DMS153 treated with DMSO at 0.1 percent for 48 hours (cell line): Measurements from ENCODE around the gene FIP1L1.
"Not testable (repeated sequence)": the region's sequence is repeated elsewhere in the genome, so short reads cannot be mapped to it uniquely, and the experiment has no call there.

Experiments used
- DNase-seq: peaks from one replicate; lab custom pipeline; 2025; ENCODE audit not compliant: unreplicated experiment; lab: John Stamatoyannopoulos, UW

The FIP1L1 gene

DNA sequence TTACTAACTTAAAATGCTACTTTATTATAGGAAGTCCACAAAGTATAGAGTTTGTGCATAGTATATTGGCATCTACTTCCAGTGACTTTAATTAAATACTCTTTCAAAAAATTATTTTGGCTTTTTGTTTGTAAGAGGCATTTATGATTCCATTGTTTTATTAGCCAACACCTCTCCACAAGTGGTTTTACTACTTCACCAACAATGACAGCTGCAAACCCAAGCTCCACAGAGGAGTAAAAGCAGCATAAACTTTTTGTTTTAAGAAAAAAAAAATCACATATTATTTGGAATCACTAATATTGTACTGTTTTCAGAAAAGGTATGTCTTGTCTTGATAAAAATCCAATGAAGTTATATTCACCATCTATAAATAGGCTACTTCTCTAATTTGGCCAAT, 88.5 kb downstream of the FIP1L1 start:
- DNase-seq = no peak

DNA sequence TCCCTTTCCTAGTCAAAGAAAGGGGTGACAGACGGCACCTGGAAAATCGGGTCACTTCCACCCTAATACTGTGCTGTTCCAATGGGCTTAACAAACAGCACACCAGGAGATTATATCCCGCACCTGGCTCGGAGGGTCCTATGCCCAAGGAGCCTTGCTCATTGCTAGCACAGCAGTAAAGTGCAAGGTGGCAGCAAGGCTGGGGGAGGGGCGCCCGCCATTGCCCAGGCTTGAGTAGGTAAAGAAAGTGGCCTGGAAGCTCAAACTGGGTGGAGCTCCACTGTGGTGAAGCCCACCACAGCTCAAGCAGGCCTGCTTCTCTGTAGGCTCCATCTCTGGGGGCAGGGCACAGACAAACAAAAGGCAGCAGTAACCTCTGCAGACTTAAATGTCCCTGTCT, 89.1 kb downstream of the FIP1L1 start:
- not testable (repeated sequence) for DNase-seq

GRCh38 chr4:53476232-53477037, 99.0 kb downstream of the FIP1L1 start:
- DNase-seq = no peak

DNA sequence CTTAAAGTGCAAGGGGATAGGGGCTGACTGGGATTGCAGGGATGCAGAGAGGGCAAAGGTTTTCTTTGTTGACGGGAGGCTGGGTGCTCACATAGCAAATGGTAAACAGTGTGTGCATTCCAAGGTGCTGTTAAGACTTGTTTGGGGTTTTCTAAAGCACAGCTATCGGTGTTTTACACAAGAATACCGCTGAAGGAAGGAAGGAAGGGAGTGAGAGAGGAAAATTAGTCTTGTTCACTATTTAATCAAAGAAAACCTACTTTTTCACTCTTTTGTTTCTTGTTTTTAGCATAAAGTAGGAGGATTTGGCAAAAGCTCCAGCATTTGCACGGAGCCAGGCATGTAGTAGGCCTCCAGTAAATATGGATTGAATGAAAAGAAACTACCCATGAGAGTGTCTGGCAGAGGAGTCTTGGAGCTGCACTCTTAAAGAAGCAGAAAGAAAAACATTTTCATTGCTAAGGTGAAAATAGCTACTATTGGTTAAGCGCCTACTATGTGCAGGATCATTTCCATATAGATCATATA, 99.7 kb downstream of the FIP1L1 start:
- no peak for DNase-seq

DNA sequence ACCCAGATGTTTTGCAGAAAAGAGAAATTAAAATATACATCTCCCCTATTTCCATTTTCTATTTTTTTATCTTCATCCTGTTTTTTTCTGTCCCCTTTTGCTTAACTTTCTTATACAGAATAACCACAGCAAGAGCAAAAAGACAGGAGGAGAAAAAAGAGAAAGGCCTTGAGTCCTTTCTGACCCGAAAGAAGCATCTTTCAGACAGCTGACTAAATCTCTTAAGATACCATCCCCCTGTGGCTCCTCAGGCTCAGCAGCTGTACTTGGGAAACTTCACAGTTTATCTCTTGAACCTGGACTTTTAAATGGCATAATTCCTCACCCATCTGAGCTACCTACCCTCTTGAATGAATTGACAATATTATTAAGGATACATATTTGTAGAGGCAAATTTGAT, 100.2 kb downstream of the FIP1L1 start:
- DNase-seq = no peak

DNA sequence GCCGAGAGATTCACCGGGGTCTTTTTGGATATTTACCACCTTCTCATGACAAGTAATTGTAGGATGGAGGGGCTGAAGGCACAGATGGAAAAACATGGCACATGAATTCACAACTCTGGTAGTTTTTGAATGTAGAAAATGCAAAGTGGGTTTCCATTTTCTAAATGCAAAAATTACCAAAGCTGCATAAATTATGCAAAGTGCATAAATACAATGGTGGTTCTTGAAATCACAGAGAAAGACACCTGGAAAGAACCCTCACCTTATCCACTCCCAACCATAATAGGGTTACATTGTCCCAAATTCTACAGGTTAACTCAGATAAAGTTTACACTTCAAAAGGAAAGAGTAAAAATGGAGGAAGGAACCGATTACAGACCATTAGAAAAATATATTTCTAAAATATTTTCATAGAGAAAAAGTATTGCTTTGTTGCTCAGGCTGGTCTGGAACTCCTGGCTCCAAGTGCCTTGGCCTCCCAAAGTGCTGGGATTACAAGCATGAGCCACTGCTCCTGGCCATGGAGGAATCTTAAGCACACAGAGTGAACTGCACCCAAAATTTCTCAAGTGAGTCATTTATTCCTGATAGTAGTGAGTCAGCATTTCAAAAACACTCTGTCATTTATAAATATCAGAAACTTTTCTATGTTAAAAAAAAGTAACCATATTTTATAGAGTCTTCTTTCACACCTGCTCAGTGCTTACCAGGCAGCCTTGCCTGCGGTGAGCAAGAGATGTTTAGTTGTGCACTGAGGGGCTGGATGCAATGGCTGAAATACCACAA, 101.4 kb downstream of the FIP1L1 start:
- no peak for DNase-seq

DNA sequence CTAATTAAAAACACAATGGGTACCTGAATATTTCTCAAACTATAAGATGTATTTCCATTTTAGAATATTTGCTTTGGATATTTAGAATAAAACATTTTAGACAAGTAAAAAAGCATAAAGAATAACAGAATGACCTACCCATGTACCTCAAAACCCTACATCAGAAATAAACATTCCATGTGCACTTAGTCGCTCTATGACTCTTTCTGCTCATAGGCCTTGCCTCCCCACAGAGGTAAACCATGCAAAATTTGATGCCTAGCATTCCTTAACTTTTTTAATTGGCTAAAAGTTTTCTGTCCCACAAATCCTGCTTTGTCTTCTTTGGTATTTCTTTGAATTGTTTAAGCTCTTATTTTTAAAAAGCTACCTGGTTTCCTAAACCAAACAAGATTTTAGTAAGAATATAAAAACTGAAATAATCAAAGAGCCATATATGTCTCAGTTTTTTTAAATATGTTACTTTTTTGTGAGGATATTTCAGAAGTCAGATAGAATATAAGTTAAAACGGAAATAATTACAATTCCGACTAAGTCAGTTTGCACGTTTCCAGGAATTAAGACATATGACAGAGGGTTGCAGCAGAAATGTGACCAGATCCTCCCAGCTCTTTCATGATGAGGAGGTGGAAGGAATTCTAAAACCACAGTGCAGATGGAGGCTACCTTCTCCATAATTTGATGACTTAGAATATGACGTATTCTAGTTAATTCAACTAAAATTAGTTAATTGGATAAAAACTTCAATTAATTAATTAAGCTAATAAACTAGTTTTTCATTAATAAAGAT, 102.5 kb downstream of the FIP1L1 start:
- no peak for DNase-seq

- no peak for DNase-seq
Measured at GRCh38 chr4:53480909-53481308, 103.5 kb downstream of the FIP1L1 start.

GRCh38 chr4:53481586-53481985, 104.1 kb downstream of the FIP1L1 start:
- DNase-seq = no peak

DNA sequence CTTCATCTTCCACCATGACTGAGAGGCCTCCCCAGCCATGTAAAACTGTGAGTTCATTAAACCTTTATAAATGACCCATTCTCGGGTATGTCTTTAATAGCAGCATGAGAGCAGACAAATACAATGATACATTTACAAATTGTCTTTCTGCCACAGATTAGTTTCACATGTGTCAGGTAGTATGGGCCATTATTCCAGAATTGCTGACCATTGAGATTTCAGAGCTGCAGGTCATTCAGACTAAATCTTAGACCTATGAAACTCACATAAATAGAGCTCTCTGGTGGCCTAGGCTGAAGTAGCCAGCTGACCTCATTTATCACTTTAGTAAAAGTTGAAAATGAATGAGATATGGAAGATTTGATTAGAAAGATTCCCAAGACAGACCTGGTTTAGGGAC, 105.8 kb downstream of the FIP1L1 start:
- DNase-seq = no peak

GRCh38 chr4:53484911-53485657, 107.6 kb downstream of the FIP1L1 start:
- DNase-seq = no peak

DNA sequence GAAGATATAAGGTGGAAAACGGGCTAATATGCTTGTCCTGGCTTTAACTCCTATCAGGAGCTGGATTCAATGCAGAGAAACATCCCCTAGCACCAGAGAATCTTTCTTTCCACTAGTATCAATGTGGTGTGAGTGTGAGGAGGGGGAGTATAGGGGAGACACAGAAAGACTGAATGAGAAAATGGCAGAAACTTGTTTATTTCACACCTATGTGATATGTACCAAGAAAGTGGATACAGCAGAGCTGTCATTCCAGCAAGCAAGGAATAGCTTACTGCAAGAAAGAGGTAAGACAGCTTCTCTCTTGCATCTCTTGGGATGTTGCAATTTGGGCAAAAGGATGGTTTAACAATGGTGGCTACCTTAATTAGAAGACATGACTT, 108.2 kb downstream of the FIP1L1 start:
- no peak for DNase-seq

DNA sequence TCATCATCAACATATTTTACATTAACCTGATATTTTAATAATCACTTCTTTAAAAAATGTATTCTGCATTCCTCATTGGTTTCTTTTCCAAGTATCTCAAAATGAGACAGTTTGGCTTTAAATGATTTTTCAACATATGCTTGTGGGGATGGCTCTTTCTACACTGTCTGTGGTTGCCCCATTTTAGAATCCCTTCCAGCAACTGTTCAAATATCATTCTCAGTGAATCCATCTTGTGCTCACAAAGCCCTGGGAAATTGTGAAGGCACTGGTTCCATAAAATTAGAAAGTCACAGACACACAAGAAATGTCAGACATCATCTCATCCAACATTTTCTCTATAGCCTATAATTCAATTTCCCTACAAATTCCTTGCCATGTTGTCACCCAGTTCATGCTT, 110.3 kb downstream of the FIP1L1 start:
- no peak for DNase-seq

DNA sequence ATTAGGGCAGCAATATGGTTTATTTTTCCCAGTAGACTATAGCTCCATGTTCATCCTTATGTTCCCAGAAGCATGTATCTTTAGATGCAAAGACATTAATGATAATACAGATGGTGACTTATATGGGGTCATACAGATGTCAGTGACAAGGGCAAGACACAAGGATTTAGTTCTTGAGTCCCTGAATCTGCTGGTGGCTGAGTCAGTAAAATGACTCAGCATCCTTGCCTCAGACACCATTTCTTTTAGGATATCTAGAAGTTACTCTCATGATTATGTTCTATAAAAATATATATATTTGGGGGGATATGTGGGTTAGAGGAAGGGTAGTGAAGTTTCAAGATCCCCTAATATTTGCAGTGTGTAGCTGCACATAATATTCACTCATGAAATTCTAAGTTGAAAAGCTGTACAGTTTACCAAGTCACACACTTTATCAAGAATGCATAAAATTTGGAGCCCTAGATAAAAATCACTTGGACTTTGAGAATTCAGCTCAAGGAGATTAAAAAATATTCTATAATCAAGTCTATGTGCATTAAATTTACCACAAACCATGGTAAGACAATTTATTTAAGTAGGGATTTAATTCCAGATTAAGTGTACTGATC, 111.9 kb downstream of the FIP1L1 start:
- no peak for DNase-seq

DNA sequence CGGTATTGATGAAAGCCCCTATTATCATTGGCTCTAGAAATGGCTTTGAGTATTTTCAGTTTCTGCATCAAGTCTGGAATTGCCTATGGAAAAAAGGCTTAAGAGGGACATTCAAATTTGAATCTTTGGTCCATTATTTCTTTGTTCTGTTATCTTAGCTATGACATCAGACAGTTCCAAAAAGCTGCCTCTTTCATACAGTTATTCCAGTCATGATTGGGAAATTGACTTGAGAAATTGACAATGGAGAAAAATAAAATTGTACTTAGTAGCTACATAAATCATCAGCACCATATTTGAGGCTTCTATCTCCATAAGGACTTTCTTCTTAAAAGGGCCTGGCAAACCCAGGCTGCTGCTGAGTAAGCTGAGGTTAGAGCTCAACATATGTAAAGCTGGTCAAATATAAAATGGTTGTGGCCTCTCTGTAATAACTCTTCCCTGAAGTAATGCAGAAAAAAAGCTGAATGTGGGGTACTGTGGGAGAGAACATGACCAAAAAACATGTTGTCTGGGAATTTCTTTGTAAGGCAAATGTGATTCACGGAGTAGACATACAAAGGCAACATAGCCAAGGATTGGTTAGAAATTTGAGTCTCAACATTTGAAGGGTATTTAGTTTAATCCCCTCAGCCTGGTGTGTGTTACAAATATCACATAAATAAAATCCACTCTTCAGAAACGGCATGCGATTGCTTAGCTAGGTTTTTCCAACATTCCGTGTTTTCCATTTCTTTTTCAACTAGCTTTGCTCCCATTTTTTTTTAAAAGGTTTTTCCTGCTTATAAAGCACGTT, 112.9 kb downstream of the FIP1L1 start:
- no peak for DNase-seq

- peak; percentile 33 for DNase-seq
Measured at GRCh38 chr4:53490965-53491622, 113.7 kb downstream of the FIP1L1 start.

DNA sequence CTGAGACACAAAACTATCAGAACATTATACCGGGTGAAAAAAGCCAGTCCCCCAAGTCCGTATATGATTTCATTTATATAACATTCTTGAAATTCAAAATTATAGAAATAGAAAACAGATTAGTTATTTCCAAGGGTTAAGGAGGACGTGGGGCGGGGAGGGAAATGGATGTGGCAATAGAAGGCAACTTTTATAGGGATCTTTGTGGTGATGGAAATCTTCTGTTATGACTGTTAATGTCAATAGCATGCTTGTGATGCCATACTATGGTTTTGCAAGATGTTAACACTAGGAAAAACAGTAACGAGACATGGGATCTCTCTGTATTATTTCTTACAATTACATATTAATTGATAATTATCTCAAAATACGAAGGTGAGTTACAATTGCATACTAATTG, 117.4 kb downstream of the FIP1L1 start:
- no peak for DNase-seq

DNA sequence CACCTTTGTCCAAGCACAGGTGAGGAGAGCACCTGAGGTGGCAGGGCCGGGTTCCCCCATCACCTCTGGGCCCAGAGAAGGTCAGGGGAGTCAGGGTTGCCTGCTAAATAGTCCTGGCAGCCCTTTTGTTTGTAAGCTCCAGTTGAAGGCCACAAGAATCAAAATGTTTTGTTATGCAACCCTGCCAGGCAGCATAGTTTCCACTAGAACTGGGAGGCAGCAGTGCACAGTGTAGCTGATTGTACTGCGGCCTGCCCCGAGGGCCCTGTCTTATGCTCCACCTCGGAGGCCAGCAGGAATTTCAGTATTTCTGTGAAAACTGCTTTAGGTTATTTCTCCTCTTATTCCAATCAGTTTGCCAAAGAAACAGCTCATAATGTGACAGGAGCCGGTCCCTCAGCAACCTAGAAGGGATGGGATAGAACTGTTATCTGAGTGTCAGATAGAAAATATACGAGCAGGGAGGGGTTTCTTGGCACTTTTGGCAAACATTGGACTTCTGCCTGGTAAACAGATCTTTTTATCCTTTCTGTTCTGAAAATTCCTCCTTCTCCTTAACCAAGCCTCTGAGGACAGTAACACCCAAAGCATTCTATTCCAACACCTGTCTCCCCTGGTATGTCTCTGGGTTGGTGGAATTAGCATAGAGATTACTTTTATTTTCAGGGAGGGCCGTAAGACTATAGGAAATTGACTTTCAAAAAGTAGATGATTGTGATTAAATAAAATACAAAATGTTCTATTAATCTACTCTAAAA, 120.2 kb downstream of the FIP1L1 start:
- no peak for DNase-seq
